ENCODE measurements around the gene CCDC186.

DNA sequence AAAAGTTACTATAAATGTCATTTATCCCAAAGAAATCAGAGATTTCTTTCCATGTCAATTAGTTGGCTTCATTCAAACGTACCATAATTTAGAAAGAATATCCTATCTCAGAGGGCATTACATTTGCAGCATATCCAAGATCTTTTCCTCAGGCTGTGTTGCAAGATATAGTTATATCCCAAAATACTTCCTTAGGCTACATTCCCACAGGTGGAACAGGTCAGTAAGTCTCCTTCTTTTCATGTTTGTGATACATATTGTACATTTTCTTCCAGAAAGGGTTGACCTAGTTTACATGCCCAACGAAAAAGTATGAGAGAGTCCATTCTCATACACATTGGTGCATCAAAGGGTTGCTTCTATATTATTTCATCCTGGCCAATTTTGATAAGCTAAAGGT is 38.1 kb upstream of the CCDC186 start:
- no peak for TF ChIP-seq TEAD4 (IDR thresholded peaks at IDR 0.05; ENCODE audit: borderline replicate concordance, insufficient read depth)
- TF ChIP-seq, protein P1, sequence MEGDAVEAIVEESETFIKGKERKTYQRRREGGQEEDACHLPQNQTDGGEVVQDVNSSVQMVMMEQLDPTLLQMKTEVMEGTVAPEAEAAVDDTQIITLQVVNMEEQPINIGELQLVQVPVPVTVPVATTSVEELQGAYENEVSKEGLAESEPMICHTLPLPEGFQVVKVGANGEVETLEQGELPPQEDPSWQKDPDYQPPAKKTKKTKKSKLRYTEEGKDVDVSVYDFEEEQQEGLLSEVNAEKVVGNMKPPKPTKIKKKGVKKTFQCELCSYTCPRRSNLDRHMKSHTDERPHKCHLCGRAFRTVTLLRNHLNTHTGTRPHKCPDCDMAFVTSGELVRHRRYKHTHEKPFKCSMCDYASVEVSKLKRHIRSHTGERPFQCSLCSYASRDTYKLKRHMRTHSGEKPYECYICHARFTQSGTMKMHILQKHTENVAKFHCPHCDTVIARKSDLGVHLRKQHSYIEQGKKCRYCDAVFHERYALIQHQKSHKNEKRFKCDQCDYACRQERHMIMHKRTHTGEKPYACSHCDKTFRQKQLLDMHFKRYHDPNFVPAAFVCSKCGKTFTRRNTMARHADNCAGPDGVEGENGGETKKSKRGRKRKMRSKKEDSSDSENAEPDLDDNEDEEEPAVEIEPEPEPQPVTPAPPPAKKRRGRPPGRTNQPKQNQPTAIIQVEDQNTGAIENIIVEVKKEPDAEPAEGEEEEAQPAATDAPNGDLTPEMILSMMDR (IDR thresholded peaks at IDR 0.05), result no peak
